Measurements from ENCODE around the gene OGDH. TPM values are rescaled to one million over a fixed set of nuclear protein-coding genes. Genes with fewer than 3 reads are reported as not detected.

Gene OGDH
- total and polyA plus RNA-seq, 10 of the 15 experiments (the other 5 are each of a cell fraction or from before 2014, with no cell fraction given): 4.1 to 103 (median 48.4) TPM

DNA sequence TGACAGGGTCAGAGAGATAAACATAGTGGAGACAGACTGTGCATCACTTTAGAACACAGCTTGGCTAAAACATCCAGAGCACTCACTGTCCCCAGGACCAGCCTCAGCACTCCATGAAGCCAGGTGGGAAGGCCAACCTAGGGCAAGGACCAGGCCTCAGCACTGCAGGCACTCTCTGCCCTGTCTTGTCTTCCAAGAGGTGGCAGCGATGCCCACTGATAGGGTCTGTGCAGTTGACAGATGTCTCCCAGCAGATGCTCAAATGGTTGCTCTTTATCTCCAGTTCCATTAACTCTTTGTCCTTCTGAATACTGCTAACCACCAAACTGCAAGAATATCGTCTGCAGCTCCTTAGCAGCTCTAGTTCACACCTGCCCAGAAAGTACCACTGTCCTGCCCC lies 41.8 kb upstream of the OGDH start:
- DNase-seq (ENCODE audit: low read depth, low spot score) (no peak), FAIRE-seq (no peak), ATAC-seq (no peak)
- no peaks in the 10 kb centered on the region for H3K9me3 ChIP-seq (replicated peaks; ENCODE audit: control insufficient read depth, insufficient read depth, low read length)
- ChIA-PET SMC1A (ENCODE audit: uncharacterized antibody, unreplicated experiment) (interaction anchor here (0.6 to 1.9 kb wide), 14 partner anchors 9 to 323 kb away, joined by 3 to 14 read pairs (median 3); partner anchors contain the start of gene DDX56), CTCF (interaction anchor here (0.9 to 3.4 kb wide), 31 partner anchors 10 to 355 kb away, joined by 3 to 33 read pairs (median 4); partner anchors contain the start of genes DDX56, H2AZ2, NUDCD3 and TMED4), POLR2A (interaction anchor here (0.6 to 1.4 kb wide), 2 partner anchors 9 to 14 kb away, joined by 3 read pairs; partner anchors contain the start of gene DDX56), RAD21 (ENCODE audit: unreplicated experiment) (interaction anchor here (1.1 to 2.8 kb wide), 9 partner anchors 9 to 544 kb away, joined by 3 to 30 read pairs (median 4); partner anchors contain the start of gene DDX56)
- no peaks in the 10 kb centered on the region for H3K79me2 ChIP-seq (ENCODE audit: control insufficient read depth, insufficient read depth, low read length)
- TF ChIP-seq SMARCA5 (IDR thresholded peaks at IDR 0.05): no peak
- TF ChIP-seq ESRRA (IDR thresholded peaks at IDR 0.05; ENCODE audit: low read length): no peak
- no peak for TF ChIP-seq RFX5 (IDR thresholded peaks at IDR 0.05; ENCODE audit: low read depth, low read length)
- TF ChIP-seq SUZ12 (IDR thresholded peaks at IDR 0.05; ENCODE audit: unreplicated experiment): no peak
- H3K27me3 ChIP-seq (replicated peaks in 1 of 2; ENCODE audit: control insufficient read depth in 2 of 2, insufficient read depth in 2 of 2, low read length in 1 of 2): no peaks in the 10 kb centered on the region
- peaks cover 28 to 43% of the 10 kb centered on the region in 2 experiments for H3K36me3 ChIP-seq (ENCODE audit: control insufficient read depth in 2 of 2, insufficient read depth in 2 of 2, low read length in 1 of 2)
- H4K20me1 ChIP-seq (ENCODE audit: control insufficient read depth, insufficient read depth): peaks cover 2% of the 10 kb centered on the region; the same call in 1 of the 2 replicates
- WGBS (ENCODE audit: insufficient coverage, insufficient replicate concordance, low lambda C conversion rate, missing lambda C conversion rate): 98% methylated on average over 2 of the region's 2 CpGs
- in situ Hi-C loops (cut with MboI) (no loop called here), intact Hi-C loops (cut with micrococcal nuclease; ENCODE audit: unreplicated experiment) (loop anchor here (1.0 kb wide), 2 partner anchors 216 to 323 kb away; no protein-coding TSS in a partner anchor)
- no peak overlapping the region for H2AFZ ChIP-seq (ENCODE audit: control insufficient read depth, low read depth, low read length)
- BruUV-seq (replicated peaks): no TSS peak
- no peak overlapping the region for H3K4me2 ChIP-seq (ENCODE audit: control insufficient read depth, insufficient read depth)
- no peak overlapping the region for H3K9ac ChIP-seq (ENCODE audit: control insufficient read depth, insufficient read depth, low read length)
- H3K4me3 ChIP-seq: no peak overlapping the region
- no peaks in the 10 kb centered on the region for H3K4me1 ChIP-seq (ENCODE audit: control insufficient read depth, insufficient read depth, low read length)
- no peak overlapping the region for H3K27ac ChIP-seq (ENCODE audit: control insufficient read depth, insufficient read depth)

DNA sequence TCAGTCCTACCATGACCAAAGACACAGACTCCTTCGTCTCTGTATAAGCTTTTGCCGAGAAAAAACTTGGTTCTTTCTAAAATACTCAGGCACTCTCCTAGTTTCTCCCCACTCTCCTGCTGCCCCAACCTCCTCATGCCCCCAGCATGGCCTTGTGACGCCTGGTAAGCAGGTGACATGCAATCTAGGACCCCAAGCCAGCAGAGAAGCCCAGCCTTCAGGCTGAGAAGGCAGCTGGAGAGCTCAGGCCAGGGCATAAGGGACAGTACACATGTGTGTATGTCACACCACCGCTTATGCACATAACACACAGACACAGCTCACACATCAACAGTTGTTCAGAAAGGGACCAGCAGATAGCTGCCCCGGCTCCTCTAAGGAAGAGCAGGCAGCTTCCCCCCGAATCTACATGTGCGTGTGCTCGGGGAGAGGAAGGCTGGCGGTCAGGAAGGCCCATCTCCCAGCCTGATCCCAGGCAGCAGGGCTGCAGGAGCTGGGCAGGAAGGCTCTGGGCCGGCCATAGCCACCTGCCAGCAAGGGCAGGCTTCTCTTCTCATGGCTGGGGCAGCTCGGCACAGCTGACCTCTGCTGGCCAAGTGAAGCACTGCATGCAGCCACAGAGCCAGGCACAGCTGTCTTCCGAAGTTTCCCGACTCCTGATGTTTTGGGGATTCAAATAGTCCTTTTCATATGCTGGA lies 41.2 kb upstream of the OGDH start:
- ChIA-PET POLR2A (interaction anchor here (0.5 to 1.4 kb wide), 5 partner anchors 13 to 458 kb away, joined by 3 read pairs; no protein-coding TSS in a partner anchor), SMC1A (ENCODE audit: uncharacterized antibody, unreplicated experiment) (interaction anchor here (0.7 to 1.9 kb wide), 15 partner anchors 8 to 324 kb away, joined by 3 to 14 read pairs (median 3); partner anchors contain the start of gene DDX56), RAD21 (ENCODE audit: unreplicated experiment) (interaction anchor here (1.0 to 2.8 kb wide), 13 partner anchors 8 to 545 kb away, joined by 3 to 30 read pairs (median 4); partner anchors contain the start of gene DDX56), CTCF (interaction anchor here (0.6 to 3.4 kb wide), 39 partner anchors 10 to 656 kb away, joined by 3 to 33 read pairs (median 4); partner anchors contain the start of genes DDX56, H2AZ2, NUDCD3 and TMED4)
- Histone ChIP-seq H3K79me2 (ENCODE audit: control insufficient read depth, insufficient read depth, low read length) (no peaks in the 10 kb centered on the region), H3K9me3 (replicated peaks; ENCODE audit: control insufficient read depth, insufficient read depth, low read length) (no peaks in the 10 kb centered on the region), H3K27me3 (replicated peaks in 1 of 2; ENCODE audit: control insufficient read depth in 2 of 2, insufficient read depth in 2 of 2, low read length in 1 of 2) (no peaks in the 10 kb centered on the region), H3K4me3 (no peak overlapping the region), H3K27ac (ENCODE audit: control insufficient read depth, insufficient read depth) (no peak overlapping the region), H3K9ac (ENCODE audit: control insufficient read depth, insufficient read depth, low read length) (no peak overlapping the region), H2AFZ (ENCODE audit: control insufficient read depth, low read depth, low read length) (no peak overlapping the region), H4K20me1 (ENCODE audit: control insufficient read depth, insufficient read depth) (peaks cover 2% of the 10 kb centered on the region; the same call in 1 of the 2 replicates), H3K36me3 (ENCODE audit: control insufficient read depth in 2 of 2, insufficient read depth in 2 of 2, low read length in 1 of 2) (peaks cover 35 to 50% of the 10 kb centered on the region in 2 experiments), H3K4me2 (ENCODE audit: control insufficient read depth, insufficient read depth) (no peak overlapping the region), H3K4me1 (ENCODE audit: control insufficient read depth, insufficient read depth, low read length) (no peaks in the 10 kb centered on the region)
- 59% methylated on average over 13 of the region's 13 CpGs for WGBS (ENCODE audit: insufficient coverage, insufficient replicate concordance, low lambda C conversion rate, missing lambda C conversion rate)
- ATAC-seq (peak; percentile 95), FAIRE-seq (peak; percentile 41), DNase-seq (ENCODE audit: low read depth, low spot score) (no peak)
- in situ Hi-C loops (cut with MboI): no loop called here
- intact Hi-C loops (cut with micrococcal nuclease; ENCODE audit: unreplicated experiment): loop anchor here (1.0 kb wide), 2 partner anchors 217 to 324 kb away; no protein-coding TSS in a partner anchor
- no TSS peak for BruUV-seq (replicated peaks)
- 0 out of 2 replicates have a peak, but pooled peaks have one; percentile 16 for TF ChIP-seq TCF3 (IDR thresholded peaks at IDR 0.05; ENCODE audit: borderline replicate concordance, insufficient read depth, low read depth, low read length)
- TF ChIP-seq ZNF274 (IDR thresholded peaks at IDR 0.05; ENCODE audit: insufficient read depth, insufficient read length): no peak
- TF ChIP-seq POLR2AphosphoS5 (IDR thresholded peaks at IDR 0.05; ENCODE audit: low read length): 0 out of 2 replicates have a peak, but pooled peaks have one; percentile 10
- TF ChIP-seq, protein P1, sequence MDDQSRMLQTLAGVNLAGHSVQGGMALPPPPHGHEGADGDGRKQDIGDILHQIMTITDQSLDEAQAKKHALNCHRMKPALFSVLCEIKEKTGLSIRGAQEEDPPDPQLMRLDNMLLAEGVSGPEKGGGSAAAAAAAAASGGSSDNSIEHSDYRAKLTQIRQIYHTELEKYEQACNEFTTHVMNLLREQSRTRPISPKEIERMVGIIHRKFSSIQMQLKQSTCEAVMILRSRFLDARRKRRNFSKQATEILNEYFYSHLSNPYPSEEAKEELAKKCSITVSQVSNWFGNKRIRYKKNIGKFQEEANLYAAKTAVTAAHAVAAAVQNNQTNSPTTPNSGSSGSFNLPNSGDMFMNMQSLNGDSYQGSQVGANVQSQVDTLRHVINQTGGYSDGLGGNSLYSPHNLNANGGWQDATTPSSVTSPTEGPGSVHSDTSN (IDR thresholded peaks at IDR 0.05; ENCODE audit: insufficient replicate concordance, low read depth, low read length): no peak
- TF ChIP-seq SMAD5 (IDR thresholded peaks at IDR 0.05; ENCODE audit: low read depth): peak; percentile 29; the same call in 1 of the 2 replicates
- TF ChIP-seq YY1 (IDR thresholded peaks at IDR 0.05; ENCODE audit: low read depth, low read length): peak; percentile 72; the same call in 1 of the 2 replicates
- TF ChIP-seq CEBPB (IDR thresholded peaks at IDR 0.05; ENCODE audit: borderline replicate concordance in 1 of 2, low read depth in 2 of 2, low read length in 2 of 2): no peak
- TF ChIP-seq SMAD1 (IDR thresholded peaks at IDR 0.05; ENCODE audit: low read depth, partially characterized antibody): no peak
